H9 (cell line): ENCODE results near the gene GPATCH2. TPM values are rescaled to one million over a fixed set of nuclear protein-coding genes. Genes with fewer than 3 reads are reported as not detected.

Experiments
- DNase-seq: peaks from one replicate; pipeline ENCODE4 v3.0.0-alpha.2; 2017
- H2AFZ ChIP-seq: one replicate; pipeline ENCODE4 v1.6.1; 2013; ENCODE audit warnings: mild to moderate bottlenecking, low read length, control low read depth, moderate library complexity
- H2AK5ac ChIP-seq: 2 replicates; pipeline ENCODE4 v1.6.1; 2013; ENCODE audit warnings: low read length, control low read depth, mixed read lengths; ENCODE audit not compliant: insufficient read length
- H2BK120ac ChIP-seq: one replicate; pipeline ENCODE4 v1.6.1; 2013; ENCODE audit warnings: low read depth, mild to moderate bottlenecking, low read length, control low read depth, inconsistent platforms; ENCODE audit not compliant: poor library complexity, severe bottlenecking
- H2BK12ac ChIP-seq: 2 replicates; pipeline ENCODE4 v1.6.1; 2013; ENCODE audit warnings: low read length, control low read depth, mixed read lengths, low read depth; ENCODE audit not compliant: insufficient read length
- H2BK15ac ChIP-seq: 2 replicates; pipeline ENCODE4 v1.6.1; 2013; ENCODE audit warnings: low read depth, low read length, control low read depth
- H2BK20ac ChIP-seq: one replicate; pipeline ENCODE4 v1.6.1; 2013; ENCODE audit warnings: low read depth, mild to moderate bottlenecking, low read length, control low read depth, inconsistent platforms; ENCODE audit not compliant: poor library complexity, severe bottlenecking
- H2BK5ac ChIP-seq: 2 replicates; pipeline ENCODE4 v1.6.1; 2013; ENCODE audit warnings: low read length, control low read depth, mixed read lengths; ENCODE audit not compliant: insufficient read length
- H3K14ac ChIP-seq: 2 replicates; pipeline ENCODE4 v1.6.1; 2013; ENCODE audit warnings: low read length, control low read depth; ENCODE audit not compliant: insufficient read depth
- H3K18ac ChIP-seq: 2 replicates; pipeline ENCODE4 v1.6.1; 2013; ENCODE audit warnings: low read depth, mild to moderate bottlenecking, mixed read lengths, low read length, control low read depth; ENCODE audit not compliant: insufficient read length
- H3K23ac ChIP-seq: 2 replicates; pipeline ENCODE4 v1.6.1; 2013; ENCODE audit warnings: low read length, control low read depth, mixed read lengths, low read depth; ENCODE audit not compliant: insufficient read length
- H3K23me2 ChIP-seq: 2 replicates; pipeline ENCODE4 v1.6.1; 2013; ENCODE audit warnings: low read depth, mild to moderate bottlenecking, mixed read lengths, low read length, control low read depth; ENCODE audit not compliant: insufficient read length, poor library complexity, severe bottlenecking
- H3K27ac ChIP-seq: 2 replicates; pipeline ENCODE4 v1.5.1; 2013; ENCODE audit warnings: low read length, control low read depth, mixed read lengths, low read depth; ENCODE audit not compliant: insufficient read length
- H3K27me3 ChIP-seq: 2 replicates; pipeline ENCODE4 v1.6.1; 2013; ENCODE audit warnings: low read length, control low read depth, inconsistent platforms; ENCODE audit not compliant: insufficient read depth
- H3K4ac ChIP-seq: 2 replicates; pipeline ENCODE4 v1.6.1; 2013; ENCODE audit warnings: low read depth, mild to moderate bottlenecking, control low read depth, inconsistent platforms, low read length, moderate library complexity
- H3K4me1 ChIP-seq: 2 replicates; pipeline ENCODE4 v1.6.1; 2013; ENCODE audit warnings: low read length, control low read depth, inconsistent platforms; ENCODE audit not compliant: insufficient read depth
- H3K4me2 ChIP-seq: 2 replicates; pipeline ENCODE4 v1.6.1; 2013; ENCODE audit warnings: low read length, control low read depth, mixed read lengths; ENCODE audit not compliant: insufficient read length, insufficient read depth
- H3K56ac ChIP-seq: 2 replicates; pipeline ENCODE4 v1.6.1; 2013; ENCODE audit warnings: low read depth, mild to moderate bottlenecking, mixed read lengths, low read length, control low read depth; ENCODE audit not compliant: insufficient read length
- H3K79me1 ChIP-seq: 2 replicates; pipeline ENCODE4 v1.6.1; 2013; ENCODE audit warnings: low read depth, mild to moderate bottlenecking, moderate library complexity, low read length, control low read depth, inconsistent platforms; ENCODE audit not compliant: insufficient read depth, poor library complexity, severe bottlenecking
- H3K79me2 ChIP-seq: 2 replicates; pipeline ENCODE4 v1.6.1; 2013; ENCODE audit warnings: low read length, control low read depth, inconsistent platforms; ENCODE audit not compliant: insufficient read depth
- H3K9ac ChIP-seq: 2 replicates; pipeline ENCODE4 v1.6.1; 2013; ENCODE audit warnings: low read length, control low read depth, mixed read lengths; ENCODE audit not compliant: insufficient read length; ENCODE audit errors: extremely low read depth
- H3K9me3 ChIP-seq: one replicate; pipeline ENCODE4 v1.6.1; 2013; ENCODE audit warnings: low read depth, low read length, inconsistent platforms; ENCODE audit not compliant: control insufficient read depth
- H3T11ph ChIP-seq: one replicate; pipeline ENCODE4 v1.6.1; 2013; ENCODE audit warnings: mild to moderate bottlenecking, low read length, control low read depth, inconsistent platforms
- H4K20me1 ChIP-seq: one replicate; pipeline ENCODE4 v1.6.1; 2013; ENCODE audit not compliant: control insufficient read depth, insufficient read length, insufficient read depth
- H4K5ac ChIP-seq: 2 replicates; pipeline ENCODE4 v1.6.1; 2013; ENCODE audit warnings: low read depth, mild to moderate bottlenecking, mixed read lengths, low read length, control low read depth; ENCODE audit not compliant: insufficient read length
- H4K8ac ChIP-seq: replicated peaks from 2 replicates; pipeline ENCODE4 v1.6.1; 2013; ENCODE audit warnings: low read length, control low read depth, mixed read lengths, low read depth; ENCODE audit not compliant: insufficient read length
- H4K91ac ChIP-seq: 2 replicates; pipeline ENCODE4 v1.6.1; 2013; ENCODE audit warnings: low read depth, mild to moderate bottlenecking, moderate library complexity, mixed read lengths, low read length, control low read depth; ENCODE audit not compliant: insufficient read length
- H3K27ac Mint-ChIP-seq, 3 experiments: 2 replicates in 2 of 3; 3 replicates in 1 of 3; pipeline ENCODE4 v1.8.0; 2020 to 2021; ENCODE audit warnings: mixed read lengths in 3 of 3, mild to moderate bottlenecking in 1 of 3, moderate library complexity in 1 of 3
- H3K27me3 Mint-ChIP-seq: 2 replicates; pipeline ENCODE4 v1.8.0; 2021; ENCODE audit warnings: low read depth, mild to moderate bottlenecking, moderate library complexity, mixed read lengths
- H3K36me3 Mint-ChIP-seq, 3 experiments: 2 replicates in 2 of 3; 3 replicates in 1 of 3; pipeline ENCODE4 v1.8.0; 2020 to 2021; ENCODE audit warnings: low read depth in 3 of 3, mixed read lengths in 3 of 3; ENCODE audit not compliant: insufficient read depth in 1 of 3
- H3K4me1 Mint-ChIP-seq, 2 experiments: 2 replicates each; pipeline ENCODE4 v1.8.0; 2020; ENCODE audit warnings: mixed read lengths in 2 of 2
- H3K4me3 Mint-ChIP-seq, 2 experiments: 2 replicates in 1 of 2; 3 replicates in 1 of 2; pipeline ENCODE4 v1.8.0; 2020 to 2021; ENCODE audit warnings: mild to moderate bottlenecking in 2 of 2, mixed read lengths in 2 of 2, moderate library complexity in 1 of 2
- H3K9me3 Mint-ChIP-seq, 2 experiments: 2 replicates in 1 of 2; 3 replicates in 1 of 2; pipeline ENCODE4 v1.8.0; 2020; ENCODE audit warnings: mild to moderate bottlenecking in 2 of 2, mixed read lengths in 2 of 2, moderate library complexity in 1 of 2
- CTCF ChIP-seq: fragments of 200-600 bp; sonication (generic); conservative IDR thresholded peaks from 3 replicates; pipeline ENCODE4 v1.8.0; 2021; ENCODE audit warnings: antibody characterized with exemption, mild to moderate bottlenecking
- total RNA-seq: library from RNA; stranded (reverse); gene quantifications from 2 replicates; pipeline ENCODE4 v1.2.1, GENCODE V29; 2021

The GPATCH2 gene
- total RNA-seq, 1 experiment from 2014 or later: 14.3 TPM

- Histone ChIP-seq H3K9ac (no peak overlapping the region), H3T11ph (no peak overlapping the region), H4K91ac (no peak overlapping the region), H3K23ac (no peak overlapping the region), H3K56ac (no peak overlapping the region), H3K79me1 (no peaks in the 10 kb centered on the region), H4K5ac (no peak overlapping the region), H2BK12ac (no peak overlapping the region), H3K9me3 (no peaks in the 10 kb centered on the region), H2BK20ac (no peak overlapping the region), H2AFZ (no peak overlapping the region), H3K14ac (no peak overlapping the region), H3K4me1 (no peaks in the 10 kb centered on the region), H3K23me2 (no peaks in the 10 kb centered on the region), H3K79me2 (no peaks in the 10 kb centered on the region), H3K18ac (no peak overlapping the region), H2BK15ac (no peak overlapping the region), H2BK5ac (no peak overlapping the region), H3K4me2 (no peak overlapping the region), H2AK5ac (no peak overlapping the region), H3K27ac (no peak overlapping the region), H3K27me3 (no peaks in the 10 kb centered on the region), H4K8ac (no peak overlapping the region), H2BK120ac (no peak overlapping the region), H3K4ac (no peak overlapping the region), H4K20me1 (no peaks in the 10 kb centered on the region)
- no peaks in the 10 kb centered on the region for H3K27me3 Mint-ChIP-seq
- no peak overlapping the region for H3K27ac Mint-ChIP-seq
- no peaks in the 10 kb centered on the region for H3K9me3 Mint-ChIP-seq
- no peak overlapping the region for H3K4me3 Mint-ChIP-seq
- DNase-seq: no peak
- peaks cover 3 to 4% of the 10 kb centered on the region in 2 experiments for H3K4me1 Mint-ChIP-seq
- TF ChIP-seq CTCF: no peak
- H3K36me3 Mint-ChIP-seq: no peaks in the 10 kb centered on the region
Observed at GRCh38 chr1:217563179-217563578, 67.7 kb downstream of the GPATCH2 start.
